Activated CD4-positive, alpha-beta T cell treated with anti-CD3 and anti-CD28 coated beads for 1 hour (primary cell): ENCODE results near the gene MYRIP.

Experiments used
- DNase-seq: peaks from one replicate; pipeline ENCODE4 v3.0.0-alpha.2; 2020

The MYRIP gene

GRCh38 chr3:39910135-39910534 is 100.7 kb downstream of the MYRIP start:
- DNase-seq = no peak

DNA sequence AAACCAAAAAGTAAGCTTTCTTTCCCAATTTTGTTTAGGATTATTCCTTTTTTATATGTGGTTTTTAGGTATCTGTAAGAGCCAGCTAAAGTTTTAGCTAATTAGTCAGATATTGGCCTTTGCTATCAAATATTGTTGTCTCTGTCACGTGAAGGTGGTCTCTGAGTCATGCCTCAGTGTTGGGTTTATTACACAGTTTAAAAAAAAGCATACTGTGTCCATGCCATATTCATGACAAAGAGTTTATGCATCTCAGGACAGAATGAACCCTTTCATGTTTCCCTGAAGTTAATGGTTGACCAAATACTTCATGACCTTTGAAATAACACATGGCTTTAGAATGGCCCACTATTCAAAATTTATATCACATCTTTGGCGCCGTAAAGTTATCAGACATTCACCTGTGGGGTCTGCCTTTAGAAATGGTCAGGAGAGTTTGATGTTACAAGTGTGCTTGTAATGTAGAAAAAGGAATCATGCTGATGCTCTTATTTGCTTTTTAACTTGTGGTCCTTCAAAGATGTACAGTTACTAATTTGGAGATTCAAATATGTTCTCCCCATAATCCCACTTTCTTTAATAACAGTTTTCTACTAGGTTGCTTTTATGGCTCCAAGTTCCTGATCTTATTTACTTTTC is 101.5 kb downstream of the MYRIP start:
- no peak for DNase-seq

DNA sequence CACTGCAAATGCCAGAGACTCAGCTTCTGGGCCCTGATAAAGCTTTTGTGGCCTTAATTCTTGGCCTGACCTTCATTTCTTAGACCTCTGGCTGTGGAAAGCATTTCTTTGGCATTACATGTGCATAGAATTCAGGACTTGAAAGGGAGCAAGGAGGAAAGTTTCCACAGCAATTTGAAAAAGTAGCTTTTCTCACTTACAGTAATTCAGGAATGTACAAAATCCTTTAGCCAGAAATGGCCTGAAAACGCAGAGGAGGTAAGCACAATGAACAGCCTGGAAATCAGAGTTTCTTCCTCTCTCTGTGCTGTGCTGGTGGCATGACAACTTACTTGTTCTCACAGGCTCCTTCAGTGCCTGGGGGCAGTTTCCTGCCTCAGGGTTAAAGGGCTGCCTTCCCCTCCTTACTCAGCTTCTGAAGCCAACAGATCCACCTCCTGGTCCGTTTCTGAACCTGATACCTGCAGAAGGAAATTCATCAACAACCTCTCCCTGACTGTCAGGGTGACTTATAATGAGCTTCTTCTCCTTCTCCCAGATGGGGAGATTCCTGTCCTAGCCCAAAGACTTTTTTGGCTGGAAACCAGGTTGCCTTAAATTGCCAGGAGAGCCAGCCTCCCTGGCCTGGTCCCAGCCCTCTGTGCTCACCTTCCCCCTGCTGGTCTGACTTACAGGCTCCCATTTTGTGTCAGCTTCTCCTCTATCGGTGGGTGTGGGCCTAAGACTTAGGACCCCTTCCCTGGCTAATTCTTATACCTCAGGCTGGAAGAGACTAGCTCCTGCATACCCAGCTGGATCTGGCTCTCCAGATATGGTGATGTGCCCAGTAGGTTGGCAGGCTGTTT is 102.3 kb downstream of the MYRIP start:
- DNase-seq = no peak

DNA sequence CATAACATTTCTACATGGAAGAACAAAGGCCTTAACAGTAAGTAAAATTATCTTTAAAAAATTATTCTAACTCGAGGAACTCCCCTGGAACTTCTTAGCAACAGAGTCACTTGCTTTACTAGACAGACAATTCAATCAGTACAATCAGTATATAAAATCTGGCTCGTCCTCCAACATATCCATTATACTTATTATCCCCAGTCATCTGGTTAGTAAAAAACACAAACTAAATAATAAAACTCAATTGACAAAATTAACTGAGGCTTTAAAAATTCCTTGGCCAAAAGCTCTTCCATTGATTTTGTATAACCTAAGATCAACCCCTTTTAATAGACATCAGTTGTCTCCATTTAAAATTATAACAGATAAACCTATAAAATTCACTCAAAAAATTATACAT is 105.6 kb downstream of the MYRIP start:
- DNase-seq = no peak

DNA sequence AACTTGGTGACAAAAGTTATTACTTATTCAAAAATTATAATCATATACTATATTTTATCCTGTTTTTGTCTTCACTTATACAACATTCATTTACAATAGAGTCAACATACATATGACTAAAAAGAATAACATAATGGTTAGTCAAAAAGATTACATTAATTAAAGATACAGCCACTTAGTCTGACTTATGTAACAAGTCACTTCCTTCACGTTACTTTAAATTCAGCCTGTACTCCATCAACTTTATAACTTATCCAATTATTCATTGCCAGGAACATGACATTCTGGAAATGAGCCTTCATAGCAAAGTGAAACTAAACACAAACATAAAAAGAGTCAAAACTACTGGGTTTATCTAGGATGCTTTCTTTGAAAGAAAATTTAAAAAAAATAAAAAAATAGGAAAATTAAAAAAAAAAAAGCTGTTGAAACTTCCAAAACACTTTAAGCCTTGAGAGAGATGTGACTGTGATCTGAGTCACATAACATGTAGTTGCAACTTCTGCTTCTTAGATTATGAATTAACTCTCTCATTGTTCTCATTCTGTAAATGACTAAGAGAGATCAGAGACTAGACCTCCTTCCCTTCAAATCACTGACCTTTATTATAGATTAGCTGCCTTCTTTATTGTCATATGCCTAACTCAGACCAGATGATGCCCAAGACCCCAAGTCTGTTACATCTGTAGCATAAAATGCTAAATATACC is 107.8 kb downstream of the MYRIP start:
- no peak for DNase-seq

DNA sequence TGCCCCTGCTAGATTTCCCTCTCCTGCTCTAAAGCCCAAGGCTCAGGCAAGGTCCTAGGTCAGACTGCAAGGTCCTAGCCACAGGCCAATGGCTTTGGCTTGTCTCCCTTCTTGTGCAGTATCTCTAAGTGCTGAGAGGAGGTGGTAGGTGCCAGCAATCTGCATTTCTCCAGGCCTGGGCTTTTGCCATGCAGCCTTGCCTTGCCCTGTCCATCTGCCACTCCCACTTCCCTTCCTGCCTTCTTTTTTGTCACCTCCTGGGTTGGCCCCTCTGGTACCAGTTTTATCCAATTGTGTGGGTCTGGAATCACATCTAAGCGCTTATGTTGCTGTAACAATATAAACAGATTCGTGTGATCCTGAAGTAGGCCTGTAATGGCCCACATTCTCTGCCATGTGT is 109.9 kb downstream of the MYRIP start:
- DNase-seq = no peak

- no peak for DNase-seq
Measured at GRCh38 chr3:39920271-39920670, 110.9 kb downstream of the MYRIP start.

GRCh38 chr3:39927479-39927878 is 118.1 kb downstream of the MYRIP start:
- DNase-seq = no peak

- DNase-seq = no peak
Measured at GRCh38 chr3:39933986-39934693, 124.7 kb downstream of the MYRIP start.

GRCh38 chr3:39934696-39935095 is 125.3 kb downstream of the MYRIP start:
- no peak for DNase-seq

DNA sequence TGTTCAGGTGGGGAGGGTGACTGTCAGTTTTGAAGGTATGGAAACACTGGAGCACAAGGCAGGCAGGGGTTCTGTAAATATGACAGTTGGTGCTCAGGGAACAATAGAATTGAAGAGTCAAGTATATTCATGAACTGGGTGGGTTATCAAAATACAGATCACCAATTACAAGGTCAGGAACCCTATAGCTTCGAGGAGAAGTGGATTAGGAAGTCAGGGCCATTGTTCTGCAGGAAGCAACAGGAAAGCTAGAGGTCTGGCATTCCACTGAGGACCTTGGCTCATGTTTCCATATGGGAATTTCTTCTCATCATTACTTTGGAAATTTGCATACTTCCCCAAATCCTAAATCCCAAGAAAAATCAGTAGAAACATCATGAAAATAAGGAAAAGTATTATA is 125.9 kb downstream of the MYRIP start:
- no peak for DNase-seq

DNA sequence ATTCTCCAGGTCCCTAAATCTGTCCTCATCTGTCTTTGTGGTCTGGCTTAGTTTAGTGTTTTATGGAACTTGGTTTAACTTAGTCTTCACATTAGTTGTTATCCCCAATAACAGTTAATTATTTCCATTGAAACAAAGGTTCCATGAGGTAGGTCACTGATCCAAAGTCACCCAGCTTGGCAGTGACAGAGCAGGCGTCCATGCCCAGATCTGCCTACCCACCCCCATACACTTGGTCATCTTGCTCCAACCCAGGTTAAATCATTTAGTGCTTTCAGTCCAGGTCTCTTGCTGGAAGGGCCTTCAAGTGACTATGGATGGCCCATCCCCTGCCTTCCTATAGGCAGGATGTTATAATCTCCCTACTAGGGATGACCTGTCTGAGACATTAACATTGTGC is 127.4 kb downstream of the MYRIP start:
- DNase-seq = no peak

DNA sequence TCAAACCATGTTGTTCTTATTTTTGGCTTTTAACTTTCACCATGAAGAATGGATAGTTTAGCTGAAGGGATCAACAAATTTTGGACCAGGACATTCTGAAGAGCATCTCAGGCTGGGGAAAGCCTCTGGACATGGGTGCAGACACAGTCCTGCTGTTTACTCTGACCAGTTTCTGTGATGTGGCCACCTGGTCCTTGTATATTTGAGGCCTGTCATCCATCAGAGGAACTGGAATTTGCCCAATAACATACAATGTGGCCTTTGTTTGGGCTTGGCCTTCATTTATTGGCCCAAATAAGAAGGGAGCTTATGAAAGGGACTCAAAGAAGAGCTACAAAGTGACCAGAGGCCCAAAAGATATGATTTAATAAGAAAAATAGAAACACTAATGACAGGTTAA is 127.9 kb downstream of the MYRIP start:
- no peak for DNase-seq

GRCh38 chr3:39937874-39938273 is 128.5 kb downstream of the MYRIP start:
- DNase-seq = no peak

DNA sequence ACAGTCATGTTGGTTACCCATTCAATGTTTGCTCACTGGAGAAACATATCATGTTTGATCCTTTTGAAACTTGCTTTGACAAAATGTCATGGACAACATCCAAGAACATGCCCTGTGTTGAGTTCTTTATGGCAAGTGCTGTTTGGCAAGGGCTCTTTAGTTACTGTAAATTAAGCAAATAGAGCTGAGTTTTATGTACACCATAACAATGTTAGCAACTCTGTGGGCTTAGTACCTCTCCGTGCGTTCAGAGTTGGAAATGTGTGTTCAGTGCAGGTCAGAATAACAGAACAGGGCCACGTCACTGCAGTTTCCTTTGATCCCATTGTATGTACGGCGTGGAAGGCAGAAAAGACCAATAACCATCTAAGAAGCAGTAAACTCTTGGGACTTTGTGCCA is 132.5 kb downstream of the MYRIP start:
- no peak for DNase-seq

DNA sequence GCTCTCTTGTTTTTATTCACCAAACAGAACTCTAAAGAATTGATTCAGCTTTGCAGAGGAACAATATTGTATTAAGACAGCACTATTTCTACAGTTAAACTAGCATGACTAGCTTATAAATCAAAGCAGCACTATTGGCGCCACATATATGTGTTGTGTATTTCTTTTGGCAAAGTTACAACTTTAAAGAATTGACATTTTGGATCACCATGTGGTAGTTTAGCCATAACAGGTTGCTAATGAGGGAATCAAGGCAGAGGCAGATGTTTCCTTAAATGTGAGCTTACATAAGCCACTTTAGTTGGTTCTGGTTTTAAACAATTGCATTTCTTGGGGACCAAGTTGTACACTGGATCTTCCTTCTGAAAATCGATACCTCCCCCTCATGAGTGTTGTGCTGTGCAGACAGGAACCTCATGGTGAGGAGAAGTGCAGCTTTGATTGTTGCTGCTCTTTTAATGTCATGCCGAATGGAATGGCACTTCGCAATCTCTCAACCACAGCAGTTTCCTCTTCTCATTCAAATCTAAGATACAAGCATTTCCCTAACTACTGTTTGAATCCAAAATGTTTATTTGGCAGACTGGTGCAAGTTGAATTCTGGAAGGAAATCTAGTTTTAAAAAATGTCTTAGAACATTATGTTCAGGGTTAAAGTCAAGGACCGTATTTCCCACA is 151.2 kb downstream of the MYRIP start:
- DNase-seq = no peak

DNA sequence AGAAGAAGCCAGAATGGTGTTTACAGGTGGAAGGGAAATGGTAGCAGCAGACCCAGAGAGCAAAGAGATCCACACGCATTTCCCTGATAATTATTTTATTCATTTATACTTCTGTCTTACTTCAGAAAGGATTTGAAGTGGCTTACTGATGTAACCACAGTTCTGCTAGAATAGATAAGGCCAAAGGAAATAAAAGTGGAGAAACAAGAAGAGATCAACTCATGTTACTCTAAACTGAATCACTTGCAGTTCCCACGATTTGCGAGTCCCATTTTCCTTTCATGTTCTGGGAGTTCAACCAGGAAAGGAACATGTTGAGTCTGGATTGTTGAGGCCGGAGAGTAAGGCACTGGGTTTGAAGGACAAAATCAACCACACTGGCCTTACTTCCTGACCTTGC is 151.8 kb downstream of the MYRIP start:
- DNase-seq = no peak

DNA sequence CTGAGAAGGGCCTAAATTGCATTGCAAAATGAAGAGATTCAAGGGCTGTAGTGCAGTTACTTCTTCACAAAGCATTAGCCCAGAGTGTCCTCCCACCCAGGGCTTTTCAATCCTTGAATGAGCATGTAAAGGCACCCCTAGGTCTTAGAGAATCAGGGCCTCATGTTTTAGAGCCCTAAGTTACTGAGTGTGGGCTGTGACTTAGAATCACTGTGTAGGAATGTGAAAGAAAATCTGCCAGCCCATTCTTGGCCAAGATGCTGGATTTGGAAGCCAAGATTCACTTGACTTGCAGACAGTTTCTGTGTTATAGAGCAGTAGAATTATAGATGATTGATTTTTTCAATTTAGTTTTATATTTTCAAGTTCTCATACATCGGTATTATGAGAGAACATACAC is 153.2 kb downstream of the MYRIP start:
- DNase-seq = no peak

DNA sequence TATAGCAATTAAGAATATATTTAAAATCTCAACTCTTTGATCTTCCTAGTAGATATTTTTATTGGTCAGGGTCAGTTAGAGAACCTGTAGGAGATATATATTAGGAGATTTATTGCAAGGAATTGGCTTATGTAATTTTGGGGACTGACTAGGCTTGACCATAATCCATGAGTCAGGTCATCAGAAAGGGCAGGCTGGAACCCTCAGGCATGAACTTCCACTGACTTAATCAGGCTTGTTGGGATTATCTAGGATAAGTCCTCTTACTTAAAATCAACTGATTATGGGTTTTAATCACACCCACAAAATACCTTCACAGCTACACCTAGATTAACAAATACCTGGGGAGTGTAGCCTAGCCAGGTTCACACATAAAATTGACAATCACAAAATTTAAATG is 156.1 kb downstream of the MYRIP start:
- DNase-seq = no peak

DNA sequence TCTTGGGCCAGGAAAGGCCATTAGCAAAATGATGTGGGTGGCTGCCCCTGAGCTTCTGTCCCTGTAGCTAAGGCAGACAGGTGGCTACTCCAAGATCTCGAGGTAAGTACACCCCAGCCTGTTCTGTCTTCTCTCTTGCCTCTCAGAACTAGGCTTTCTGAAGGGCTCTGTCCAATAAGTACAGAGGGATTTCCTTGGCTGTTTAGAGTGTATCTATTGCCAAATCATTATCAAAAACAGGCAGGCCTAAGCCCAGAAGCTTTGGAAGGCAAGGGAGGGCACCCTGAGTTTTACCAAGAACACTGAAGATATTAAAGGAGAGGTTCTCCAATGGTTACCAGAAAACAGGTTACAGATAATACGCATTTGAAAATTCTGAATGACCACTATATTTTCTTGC is 156.6 kb downstream of the MYRIP start:
- no peak for DNase-seq

GRCh38 chr3:39970982-39971381 is 161.6 kb downstream of the MYRIP start:
- DNase-seq = no peak

DNA sequence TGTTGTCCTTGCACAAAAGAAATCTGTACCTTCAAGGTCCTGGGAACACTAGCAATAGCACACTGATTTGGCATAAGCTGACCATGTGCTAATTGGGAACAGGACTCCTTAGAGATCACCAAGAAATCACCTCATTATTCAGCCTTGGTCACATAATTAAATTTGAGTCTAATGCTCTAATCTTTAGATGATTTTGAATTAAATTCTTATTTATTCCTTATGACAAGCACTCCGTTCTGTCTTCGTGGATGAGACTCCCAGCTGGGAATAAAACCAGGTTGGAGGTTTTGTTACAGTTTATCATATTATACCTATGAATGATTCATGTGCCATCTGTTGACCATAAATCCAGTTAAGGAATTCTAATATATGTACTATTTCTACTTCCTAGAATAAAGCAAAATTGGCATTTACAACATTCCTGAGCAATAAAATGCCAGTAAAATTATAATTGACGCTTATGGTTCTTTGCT is 162.2 kb downstream of the MYRIP start:
- no peak for DNase-seq

GRCh38 chr3:39972508-39972907 is 163.1 kb downstream of the MYRIP start:
- no peak for DNase-seq
